Caco-2 (cell line): Measurements from ENCODE around the gene RCSD1. TPM values are rescaled to one million over a fixed set of nuclear protein-coding genes. Genes with fewer than 3 reads are reported as not detected.
A peak's percentile ranks its signal among the peaks of the same experiment; 100 is the strongest.

Experiments
- BruUV-seq: library from RNA; stranded (reverse); fragments of 400-500 nt; replicated peaks from 2 replicates; lab custom pipeline; 2021; lab: Mats Ljungman, UMichigan
- CTCF ChIA-PET: fragments of 300-600 bp; sonication (Branson Sonifier 250); formaldehyde crosslinking; loops from one replicate; lab custom pipeline; 2022; ENCODE audit warnings: antibody characterized with exemption; lab: Charles Lee
- POLR2A ChIA-PET: fragments of 300-600 bp; sonication (Branson Sonifier 250); formaldehyde crosslinking; loops from one replicate; lab custom pipeline; 2022; ENCODE audit warnings: antibody characterized with exemption; lab: Charles Lee
- DNase-seq, 2 experiments: peaks; one replicate each; pipeline versions ENCODE4 v3.0.0 to v3.0.0-alpha.2; 2020 to 2022
- H3K27me3 ChIP-seq: replicated peaks from 2 replicates; pipeline ENCODE4 v1.6.0; 2011; ENCODE audit warnings: low read length; ENCODE audit not compliant: control insufficient read depth, insufficient read depth
- H3K36me3 ChIP-seq: 2 replicates; pipeline ENCODE4 v1.5.1; 2011; ENCODE audit warnings: low read length; ENCODE audit not compliant: control insufficient read depth, insufficient read depth
- H3K4me1 ChIP-seq: fragments of 250-450 bp; sonication (Bioruptor Pico); 2 replicates; pipeline ENCODE4 v1.5.1; 2020; ENCODE audit warnings: mild to moderate bottlenecking
- H3K4me3 ChIP-seq: 2 replicates; pipeline ENCODE4 v1.5.1; 2011; ENCODE audit warnings: low read depth, mild to moderate bottlenecking, control low read depth, low read length
- H3K9me3 ChIP-seq: fragments of 250-450 bp; sonication (Bioruptor Pico); 2 replicates; pipeline ENCODE4 v1.5.1; 2020; ENCODE audit warnings: mild to moderate bottlenecking, moderate library complexity
- H3K27ac Mint-ChIP-seq: one replicate; pipeline ENCODE4 v1.8.0; 2022; ENCODE audit warnings: mixed read lengths; ENCODE audit not compliant: unreplicated experiment
- H3K27me3 Mint-ChIP-seq: one replicate; pipeline ENCODE4 v1.8.0; 2022; ENCODE audit warnings: mixed read lengths; ENCODE audit not compliant: insufficient read depth, unreplicated experiment
- H3K36me3 Mint-ChIP-seq: one replicate; pipeline ENCODE4 v1.8.0; 2022; ENCODE audit warnings: mild to moderate bottlenecking, mixed read lengths; ENCODE audit not compliant: insufficient read depth, unreplicated experiment
- H3K4me1 Mint-ChIP-seq: one replicate; pipeline ENCODE4 v1.8.0; 2022; ENCODE audit warnings: low read depth, mixed read lengths; ENCODE audit not compliant: unreplicated experiment
- H3K4me3 Mint-ChIP-seq: one replicate; pipeline ENCODE4 v1.8.0; 2022; ENCODE audit warnings: mild to moderate bottlenecking, moderate library complexity, mixed read lengths; ENCODE audit not compliant: unreplicated experiment
- H3K9me3 Mint-ChIP-seq: one replicate; pipeline ENCODE4 v1.8.0; 2022; ENCODE audit warnings: mixed read lengths; ENCODE audit not compliant: unreplicated experiment
- CTCF ChIP-seq, 2 experiments: fragments of 200-600 bp in 1 of 2; IDR thresholded peaks; 1 replicate in 1 of 2; 2 replicates in 1 of 2; pipeline versions ENCODE4 v1.5.1 to v1.8.0; 2011 to 2022; ENCODE audit warnings: antibody characterized with exemption in 1 of 2, control low read depth in 1 of 2, inconsistent platforms in 1 of 2, low read depth in 1 of 2, low read length in 1 of 2, mild to moderate bottlenecking in 1 of 2, moderate library complexity in 1 of 2; ENCODE audit not compliant: insufficient read depth in 1 of 2, severe bottlenecking in 1 of 2, unreplicated experiment in 1 of 2
- intact Hi-C: fragments of 100-400 bp; cut with micrococcal nuclease; formaldehyde crosslinking; loops from one replicate; pipeline ENCODE4 v1.10.0; 2022; ENCODE audit not compliant: unreplicated experiment
- total RNA-seq: library from RNA; stranded (reverse); gene quantifications from 2 replicates; pipeline ENCODE4 v1.2.3, GENCODE V29; 2022

RCSD1 gene
- total RNA-seq, 1 experiment from 2014 or later, result not detected

- no peak overlapping the region for H3K4me3 Mint-ChIP-seq
- H3K36me3 Mint-ChIP-seq, result peaks cover 21% of the 10 kb centered on the region
- H3K27me3 Mint-ChIP-seq, result no peaks in the 10 kb centered on the region
- no peaks in the 10 kb centered on the region for H3K27me3 ChIP-seq
- BruUV-seq, result no TSS peak
- H3K4me3 ChIP-seq, result no peak overlapping the region
- peaks cover 69% of the 10 kb centered on the region for H3K4me1 ChIP-seq
- intact Hi-C loops, result no loop called here
- H3K9me3 Mint-ChIP-seq, result no peaks in the 10 kb centered on the region
- H3K27ac Mint-ChIP-seq, result no peak overlapping the region
- H3K9me3 ChIP-seq, result no peaks in the 10 kb centered on the region
- H3K36me3 ChIP-seq, result no peaks in the 10 kb centered on the region
- no peak for DNase-seq
- POLR2A ChIA-PET, result no interaction called here
- TF ChIP-seq CTCF (IDR thresholded peaks at IDR 0.05; ENCODE audit: insufficient read depth in 1 of 2, low read depth in 1 of 2, low read length in 1 of 2, severe bottlenecking in 1 of 2, unreplicated experiment in 1 of 2), result no peak
- CTCF ChIA-PET, result no interaction called here
- H3K4me1 Mint-ChIP-seq, result peaks cover 68% of the 10 kb centered on the region
Observed at GRCh38 chr1:167750641-167751040, 120.6 kb downstream of the RCSD1 start.

GRCh38 chr1:167751676-167752075, 121.6 kb downstream of the RCSD1 start:
- Histone ChIP-seq H3K9me3 (no peaks in the 10 kb centered on the region), H3K36me3 (no peaks in the 10 kb centered on the region), H3K4me3 (no peak overlapping the region), H3K4me1 (peaks cover 73% of the 10 kb centered on the region), H3K27me3 (no peaks in the 10 kb centered on the region)
- no peak overlapping the region for H3K4me3 Mint-ChIP-seq
- no peaks in the 10 kb centered on the region for H3K27me3 Mint-ChIP-seq
- peaks cover 15% of the 10 kb centered on the region for H3K36me3 Mint-ChIP-seq
- DNase-seq, result no peak
- peak overlapping the region; percentile 41 for H3K27ac Mint-ChIP-seq
- no TSS peak for BruUV-seq
- H3K4me1 Mint-ChIP-seq, result peaks cover 62% of the 10 kb centered on the region
- TF ChIP-seq CTCF (IDR thresholded peaks at IDR 0.05; ENCODE audit: insufficient read depth in 1 of 2, low read depth in 1 of 2, low read length in 1 of 2, severe bottlenecking in 1 of 2, unreplicated experiment in 1 of 2), result no peak
- POLR2A ChIA-PET, result no interaction called here
- intact Hi-C loops, result no loop called here
- no peaks in the 10 kb centered on the region for H3K9me3 Mint-ChIP-seq
- CTCF ChIA-PET, result no interaction called here

- Mint-ChIP-seq H3K4me3 (no peak overlapping the region), H3K27me3 (no peaks in the 10 kb centered on the region), H3K9me3 (no peaks in the 10 kb centered on the region), H3K36me3 (peaks cover 15% of the 10 kb centered on the region), H3K27ac (peak overlapping the region; percentile 66), H3K4me1 (peaks cover 57% of the 10 kb centered on the region)
- no peaks in the 10 kb centered on the region for H3K36me3 ChIP-seq
- no peaks in the 10 kb centered on the region for H3K27me3 ChIP-seq
- H3K4me3 ChIP-seq, result no peak overlapping the region
- ChIA-PET CTCF (no interaction called here), POLR2A (no interaction called here)
- no peak for TF ChIP-seq CTCF (IDR thresholded peaks at IDR 0.05; ENCODE audit: insufficient read depth in 1 of 2, low read depth in 1 of 2, low read length in 1 of 2, severe bottlenecking in 1 of 2, unreplicated experiment in 1 of 2)
- no TSS peak for BruUV-seq
- no peaks in the 10 kb centered on the region for H3K9me3 ChIP-seq
- no peak for DNase-seq
- peaks cover 80% of the 10 kb centered on the region for H3K4me1 ChIP-seq
- intact Hi-C loops, result no loop called here
Observed at GRCh38 chr1:167752219-167752985, 122.4 kb downstream of the RCSD1 start.
